Kidney (tissue), 14 donors: ENCODE measurements around the gene P3H1. TPM values are rescaled to one million over a fixed set of nuclear protein-coding genes. Genes with fewer than 3 reads are reported as not detected.

Experiments used
- DNase-seq, 5 donors: peaks; one replicate each; pipeline ENCODE4 v3.0.0-alpha.2; 2013 to 2020
- FAIRE-seq: peaks from 2 replicates; lab custom pipeline; 2012; peaks lifted over from hg19 to GRCh38; lab: Jason Lieb, UNC
- H3K27ac ChIP-seq, 2 donors: one replicate each; pipeline ENCODE4 v1.7.0; 2013; ENCODE audit warnings: low read depth in 2 of 2, low read length in 2 of 2, inconsistent platforms in 1 of 2
- H3K27me3 ChIP-seq: one replicate; pipeline ENCODE4 v1.7.1; 2013; ENCODE audit warnings: low read length, inconsistent platforms; ENCODE audit not compliant: control insufficient read depth, insufficient read depth
- H3K36me3 ChIP-seq, 3 donors: one replicate each; pipeline versions ENCODE4 v1.7.0 to v1.7.1; 2013; ENCODE audit warnings: low read length in 3 of 3, control low read depth in 1 of 3, inconsistent platforms in 1 of 3; ENCODE audit not compliant: insufficient read depth in 3 of 3, control insufficient read depth in 2 of 3
- H3K4me1 ChIP-seq, 3 donors: one replicate each; pipeline versions ENCODE4 v1.7.0 to v1.7.1; 2013; ENCODE audit warnings: low read length in 3 of 3, inconsistent platforms in 1 of 3, low read depth in 1 of 3; ENCODE audit not compliant: control insufficient read depth in 2 of 3, insufficient read depth in 2 of 3
- H3K4me3 ChIP-seq, 3 donors: one replicate each; pipeline versions ENCODE4 v1.7.0 to v1.8.1; 2013; ENCODE audit warnings: low read length in 3 of 3, control low read depth in 1 of 3, inconsistent platforms in 1 of 3
- H3K9ac ChIP-seq, 3 donors: one replicate each; pipeline versions ENCODE4 v1.7.0 to v1.7.1; 2013; ENCODE audit warnings: low read length in 3 of 3, control low read depth in 1 of 3, inconsistent platforms in 1 of 3
- H3K9me3 ChIP-seq, 3 donors: one replicate each; pipeline versions ENCODE4 v1.7.0 to v1.7.1; 2013; ENCODE audit warnings: low read length in 3 of 3, control low read depth in 1 of 3, inconsistent platforms in 1 of 3; ENCODE audit not compliant: control insufficient read depth in 2 of 3, insufficient read depth in 1 of 3
- CTCF ChIP-seq: IDR thresholded peaks from 3 replicates; pipeline ENCODE4 v1.5.1; 2012; ENCODE audit warnings: mild to moderate bottlenecking, moderate library complexity, borderline replicate concordance; ENCODE audit not compliant: insufficient read depth; ENCODE audit errors: extremely low read depth
- intact Hi-C: fragments of 100-400 bp; cut with DNase I; formaldehyde crosslinking; loops from one replicate; pipeline ENCODE4 v1.11.1; 2022
- polyA plus RNA-seq: library from polyadenylated mRNA; stranded (reverse); fragments of 350-450 nt; fragmentation: Illumina TruSeq; extraction: RNeasy Lipid Tissue Mini Kit (QIAGEN cat#74804); gene quantifications from one replicate; pipeline ENCODE4 v1.2.3, GENCODE V29; 2014; ENCODE audit warnings: low read depth, low replicate concordance; ENCODE audit not compliant: insufficient read depth
- total RNA-seq: library from RNA; stranded (reverse); fragmentation: NEBNext Ultra II Directional; extraction: Animal tissue kit (Norgen Biotek cat#: 25700); gene quantifications from one replicate; pipeline ENCODE4 v1.2.1, GENCODE V29; 2021
- donor health status: control.
- donor health status: control.
- donor health status: control.
- donor health status: control.
- donor health status: control.
- donor health status: DM: yes; HTN: yes; CAD: no.
- donor health status: Normal renal cell carcinoma (clear cell type).

The P3H1 gene
- total and polyA plus RNA-seq, 2 donors from 2014 or later = 19.0 to 29.7 TPM

- H3K36me3 ChIP-seq = peaks cover 0 to 3% (median 0%) of the 10 kb centered on the region in 3 donors
- H3K4me1 ChIP-seq = peaks cover 0 to 8% (median 3%) of the 10 kb centered on the region in 3 donors
- peak within 1 kb of the TSS in 2 of 3 donors; percentile 12 to 19 for H3K9ac ChIP-seq
- H3K27ac ChIP-seq = peak within 1 kb of the TSS in 1 of 2 donors; percentile 27
- no peak for TF ChIP-seq CTCF
- no peaks in the 10 kb centered on the region for H3K27me3 ChIP-seq
- intact Hi-C loops = loop anchor here (10.0 kb wide), 1 partner anchor 155 kb away; no protein-coding TSS in a partner anchor
- FAIRE-seq = no peak
- DNase-seq = peak; percentile 85 to 88 (median 86)
- H3K4me3 ChIP-seq = peak within 1 kb of the TSS; percentile 27 to 57 (median 40)
- H3K9me3 ChIP-seq = no peaks in the 10 kb centered on the region
These were observed 26.8 kb downstream of the P3H1 start, which contains the start of gene CLDN19 for GRCh38 chr1:42739753-42740700. Gene CLDN19 (minus strand): TSS chr1:42740236. CDS start chr1:42740063, 173 bp downstream.

- no peak for FAIRE-seq
- peak overlapping the region in 1 of 3 donors; percentile 19 for H3K9ac ChIP-seq
- no peaks in the 10 kb centered on the region for H3K27me3 ChIP-seq
- H3K36me3 ChIP-seq = peaks cover 0 to 3% (median 0%) of the 10 kb centered on the region in 3 donors
- no peaks in the 10 kb centered on the region for H3K9me3 ChIP-seq
- H3K27ac ChIP-seq = no peak overlapping the region
- intact Hi-C loops = no loop called here
- peak overlapping the region in 2 of 3 donors; percentile 40 to 57 for H3K4me3 ChIP-seq
- DNase-seq = no peak
- no peak for TF ChIP-seq CTCF
- peaks cover 0 to 8% (median 3%) of the 10 kb centered on the region in 3 donors for H3K4me1 ChIP-seq
These were observed 28.1 kb downstream of the P3H1 start for GRCh38 chr1:42738678-42739226.

GRCh38 chr1:42737986-42738677 lies 28.7 kb downstream of the P3H1 start:
- no peak for TF ChIP-seq CTCF
- Histone ChIP-seq H3K4me3 (no peak overlapping the region), H3K27me3 (no peaks in the 10 kb centered on the region), H3K9me3 (no peaks in the 10 kb centered on the region), H3K9ac (no peak overlapping the region), H3K36me3 (peaks cover 0 to 3% (median 0%) of the 10 kb centered on the region in 3 donors), H3K27ac (no peak overlapping the region), H3K4me1 (peaks cover 0 to 8% (median 3%) of the 10 kb centered on the region in 3 donors)
- FAIRE-seq (no peak), DNase-seq (peak in 1 of 5 donors; percentile 70)
- intact Hi-C loops = no loop called here
